Common myeloid progenitor, CD34-positive (primary cell): Measurements from ENCODE around the gene PEA15. TPM values are rescaled to one million over a fixed set of nuclear protein-coding genes. Genes with fewer than 3 reads are reported as not detected.

Experiments used
- CTCF ChIA-PET: fragments of 350-600 bp; sonication (Branson Sonifier 250); formaldehyde crosslinking; loops from one replicate; lab custom pipeline; 2021; ENCODE audit warnings: antibody characterized with exemption; lab: Charles Lee
- POLR2A ChIA-PET: fragments of 350-600 bp; sonication (Branson Sonifier 250); formaldehyde crosslinking; loops from one replicate; lab custom pipeline; 2021; ENCODE audit warnings: antibody characterized with exemption; lab: Charles Lee
- DNase-seq, 3 donors: peaks; one replicate each; pipeline versions ENCODE4 v3.0.0 to v3.0.0-alpha.2; 2013
- H3K27ac ChIP-seq, 2 experiments: 1 replicate in 1 of 2; 2 replicates in 1 of 2; pipeline ENCODE4 v1.7.0; 2013; ENCODE audit warnings: inconsistent platforms in 2 of 2, low read length in 2 of 2, mild to moderate bottlenecking in 2 of 2, low read depth in 1 of 2, moderate library complexity in 1 of 2; ENCODE audit not compliant: severe bottlenecking in 2 of 2, insufficient read depth in 1 of 2, poor library complexity in 1 of 2
- H3K27me3 ChIP-seq, 5 experiments: replicated peaks in 2 of 5; 1 replicate in 3 of 5; 2 replicates in 2 of 5; pipeline versions ENCODE4 v1.6.1 to v1.7.0; 2013; ENCODE audit warnings: low read length in 4 of 5, mild to moderate bottlenecking in 2 of 5, moderate library complexity in 2 of 5, inconsistent platforms in 1 of 5; ENCODE audit not compliant: insufficient read depth in 5 of 5, control insufficient read depth in 4 of 5
- H3K36me3 ChIP-seq, 4 experiments: 1 replicate in 2 of 4; 2 replicates in 2 of 4; pipeline versions ENCODE4 v1.6.1 to v1.7.0; 2013; ENCODE audit warnings: low read length in 3 of 4, control low read depth in 1 of 4, mild to moderate bottlenecking in 1 of 4; ENCODE audit not compliant: control insufficient read depth in 4 of 4, insufficient read depth in 4 of 4
- H3K4me1 ChIP-seq, 4 experiments: 1 replicate in 3 of 4; 2 replicates in 1 of 4; pipeline versions ENCODE4 v1.6.1 to v1.7.1; 2013; ENCODE audit warnings: low read length in 3 of 4, mild to moderate bottlenecking in 3 of 4, control low read depth in 1 of 4, inconsistent platforms in 1 of 4, moderate library complexity in 1 of 4; ENCODE audit not compliant: control insufficient read depth in 4 of 4, insufficient read depth in 4 of 4; ENCODE audit errors: control extremely low read depth in 1 of 4
- H3K4me3 ChIP-seq, 7 experiments: 1 replicate in 4 of 7; 2 replicates in 3 of 7; pipeline versions ENCODE4 v1.5.1 to v1.7.0; 2013; ENCODE audit warnings: mild to moderate bottlenecking in 7 of 7, low read length in 6 of 7, moderate library complexity in 6 of 7, inconsistent platforms in 2 of 7, low read depth in 2 of 7, control low read depth in 1 of 7; ENCODE audit not compliant: insufficient read depth in 4 of 7, control insufficient read depth in 1 of 7; ENCODE audit errors: extremely low read depth in 1 of 7
- H3K9me3 ChIP-seq, 5 experiments: 1 replicate in 4 of 5; 2 replicates in 1 of 5; pipeline versions ENCODE4 v1.6.1 to v1.7.1; 2013; ENCODE audit warnings: low read length in 4 of 5, mild to moderate bottlenecking in 2 of 5, inconsistent platforms in 1 of 5, low read depth in 1 of 5, moderate library complexity in 1 of 5; ENCODE audit not compliant: control insufficient read depth in 4 of 5, insufficient read depth in 2 of 5; ENCODE audit errors: control extremely low read depth in 1 of 5
- WGBS: methylation state at CpG from one replicate; pipeline ENCODE4 v1.1.5; 2013; ENCODE audit not compliant: insufficient coverage; 5-methylcytosine and 5-hydroxymethylcytosine counted together
- polyA plus RNA-seq: library from polyadenylated mRNA; unstranded; fragments of 120-200 nt; gene quantifications from one replicate; pipeline ENCODE4 v1.2.1, GENCODE V29; 2013

PEA15 gene
- 35.3 TPM for polyA plus RNA-seq

- H3K9me3 ChIP-seq: no peaks in the 10 kb centered on the region
- H3K4me3 ChIP-seq: peak within 1 kb of the TSS; percentile 60 to 93 (median 87)
- H3K27ac ChIP-seq: peak within 1 kb of the TSS in 1 of 2 experiments; percentile 77
- WGBS: under 1% methylated on average over 53 of the region's 76 CpGs
- CTCF ChIA-PET: interaction anchor here (0.6 to 13.9 kb wide), 4 partner anchors 14 to 47 kb away, joined by 3 to 95 read pairs (median 18); partner anchors contain the start of gene CASQ1
- POLR2A ChIA-PET: no interaction called here
- peaks cover 7 to 27% (median 24%) of the 10 kb centered on the region in 4 experiments for H3K4me1 ChIP-seq
- no peaks in the 10 kb centered on the region for H3K27me3 ChIP-seq
- H3K36me3 ChIP-seq: peaks cover 4 to 34% (median 14%) of the 10 kb centered on the region in 4 experiments
- peak; percentile 53 to 73 (median 62) for DNase-seq
These were observed at the start of gene PEA15 for GRCh38 chr1:160205242-160206035. PEA15 (plus strand) TSS chr1:160205384; CDS start chr1:160211545, 6,161 bp downstream.

- Histone ChIP-seq H3K36me3 (no peaks in the 10 kb centered on the region), H3K9me3 (no peaks in the 10 kb centered on the region), H3K27me3 (no peaks in the 10 kb centered on the region), H3K4me1 (peaks cover 0 to 7% (median 0%) of the 10 kb centered on the region in 4 experiments), H3K4me3 (no peak overlapping the region), H3K27ac (no peak overlapping the region)
- no peak for DNase-seq
- 90% methylated on average over 2 of the region's 5 CpGs for WGBS
- ChIA-PET CTCF (interaction anchor here (0.6 to 1.5 kb wide), 2 partner anchors 46 to 85 kb away, joined by 3 read pairs; no protein-coding TSS in a partner anchor), POLR2A (interaction anchor here (1.1 kb wide), 1 partner anchor 22 kb away, joined by 3 read pairs; no protein-coding TSS in a partner anchor)
These were observed 48.8 kb upstream of the PEA15 start for GRCh38 chr1:160156361-160156760.

GRCh38 chr1:160157174-160157573 is 48.0 kb upstream of the PEA15 start:
- no peaks in the 10 kb centered on the region for H3K9me3 ChIP-seq
- no peak overlapping the region for H3K4me3 ChIP-seq
- H3K36me3 ChIP-seq: no peaks in the 10 kb centered on the region
- H3K27ac ChIP-seq: no peak overlapping the region
- DNase-seq: no peak
- peaks cover 0 to 2% (median 0%) of the 10 kb centered on the region in 5 experiments for H3K27me3 ChIP-seq
- 40% methylated on average over 1 of the region's 4 CpGs for WGBS
- CTCF ChIA-PET: interaction anchor here (0.6 to 1.5 kb wide), 2 partner anchors 45 to 85 kb away, joined by 3 read pairs; no protein-coding TSS in a partner anchor
- POLR2A ChIA-PET: interaction anchor here (1.1 kb wide), 1 partner anchor 22 kb away, joined by 3 read pairs; no protein-coding TSS in a partner anchor
- H3K4me1 ChIP-seq: peaks cover 0 to 2% (median 0%) of the 10 kb centered on the region in 4 experiments

- no peak overlapping the region for H3K27ac ChIP-seq
- H3K27me3 ChIP-seq: peaks cover 0 to 2% (median 0%) of the 10 kb centered on the region in 5 experiments
- H3K9me3 ChIP-seq: no peaks in the 10 kb centered on the region
- no peaks in the 10 kb centered on the region for H3K36me3 ChIP-seq
- H3K4me1 ChIP-seq: peaks cover 0 to 2% (median 0%) of the 10 kb centered on the region in 4 experiments
- 93% methylated on average over 2 of the region's 3 CpGs for WGBS
- POLR2A ChIA-PET: no interaction called here
- no peak for DNase-seq
- CTCF ChIA-PET: interaction anchor here (1.5 kb wide), 1 partner anchor 84 kb away, joined by 3 read pairs; no protein-coding TSS in a partner anchor
- H3K4me3 ChIP-seq: no peak overlapping the region
These were observed 47.2 kb upstream of the PEA15 start for GRCh38 chr1:160158031-160158430.

GRCh38 chr1:160158534-160158933 is 46.6 kb upstream of the PEA15 start:
- no peaks in the 10 kb centered on the region for H3K36me3 ChIP-seq
- 100% methylated on average over 2 of the region's 4 CpGs for WGBS
- CTCF ChIA-PET: no interaction called here
- H3K27me3 ChIP-seq: peaks cover 0 to 2% (median 0%) of the 10 kb centered on the region in 5 experiments
- H3K4me3 ChIP-seq: no peak overlapping the region
- no peak overlapping the region for H3K27ac ChIP-seq
- no peak for DNase-seq
- POLR2A ChIA-PET: no interaction called here
- H3K4me1 ChIP-seq: peaks cover 0 to 6% (median 0%) of the 10 kb centered on the region in 4 experiments
- H3K9me3 ChIP-seq: no peaks in the 10 kb centered on the region

- H3K9me3 ChIP-seq: no peaks in the 10 kb centered on the region
- DNase-seq: no peak
- POLR2A ChIA-PET: no interaction called here
These were observed 45.3 kb upstream of the PEA15 start for GRCh38 chr1:160159846-160160245.

More at GRCh38 chr1:160159846-160160245, 45.3 kb upstream of the PEA15 start:
- Histone ChIP-seq H3K27ac (no peak overlapping the region), H3K27me3 (peaks cover 0 to 2% (median 0%) of the 10 kb centered on the region in 5 experiments), H3K4me3 (no peak overlapping the region), H3K36me3 (no peaks in the 10 kb centered on the region), H3K4me1 (peaks cover 0 to 6% (median 0%) of the 10 kb centered on the region in 4 experiments)
- CTCF ChIA-PET: interaction anchor here (1.0 to 4.2 kb wide), 3 partner anchors 9 to 92 kb away, joined by 3 to 12 read pairs (median 6); no protein-coding TSS in a partner anchor
